Measurements from ENCODE around the gene EGFR.

The EGFR gene

GRCh38 chr7:55070271-55070743, 51.5 kb downstream of the EGFR start:
- ATAC-seq = no peak
- TF ChIP-seq ESRRG (CRISPR knock-in tag; IDR thresholded peaks at IDR 0.05) (no peak), CREB5 (CRISPR knock-in tag; IDR thresholded peaks at IDR 0.05; ENCODE audit: low read depth) (no peak), ZNF565 (CRISPR knock-in tag; conservative IDR thresholded peaks at IDR 0.05; ENCODE audit: low read depth) (no peak), PATZ1 (CRISPR knock-in tag; IDR thresholded peaks at IDR 0.05; ENCODE audit: borderline replicate concordance) (no peak), ZNF70 (CRISPR knock-in tag; IDR thresholded peaks at IDR 0.05) (no peak), ISL1 (CRISPR knock-in tag; IDR thresholded peaks at IDR 0.05) (no peak), BACH2 (CRISPR knock-in tag; IDR thresholded peaks at IDR 0.05; ENCODE audit: borderline replicate concordance) (no peak), ZFP30 (CRISPR knock-in tag; IDR thresholded peaks at IDR 0.05) (no peak), GLIS3 (CRISPR knock-in tag; IDR thresholded peaks at IDR 0.05) (no peak), ARNTL (CRISPR knock-in tag; IDR thresholded peaks at IDR 0.05; ENCODE audit: borderline replicate concordance, low read depth) (no peak)
- TF ChIP-seq, protein P1, sequence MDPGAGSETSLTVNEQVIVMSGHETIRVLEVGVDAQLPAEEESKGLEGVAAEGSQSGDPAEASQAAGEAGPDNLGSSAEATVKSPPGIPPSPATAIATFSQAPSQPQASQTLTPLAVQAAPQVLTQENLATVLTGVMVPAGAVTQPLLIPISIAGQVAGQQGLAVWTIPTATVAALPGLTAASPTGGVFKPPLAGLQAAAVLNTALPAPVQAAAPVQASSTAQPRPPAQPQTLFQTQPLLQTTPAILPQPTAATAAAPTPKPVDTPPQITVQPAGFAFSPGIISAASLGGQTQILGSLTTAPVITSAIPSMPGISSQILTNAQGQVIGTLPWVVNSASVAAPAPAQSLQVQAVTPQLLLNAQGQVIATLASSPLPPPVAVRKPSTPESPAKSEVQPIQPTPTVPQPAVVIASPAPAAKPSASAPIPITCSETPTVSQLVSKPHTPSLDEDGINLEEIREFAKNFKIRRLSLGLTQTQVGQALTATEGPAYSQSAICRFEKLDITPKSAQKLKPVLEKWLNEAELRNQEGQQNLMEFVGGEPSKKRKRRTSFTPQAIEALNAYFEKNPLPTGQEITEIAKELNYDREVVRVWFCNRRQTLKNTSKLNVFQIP (CRISPR knock-in tag; IDR thresholded peaks at IDR 0.05; ENCODE audit: borderline replicate concordance, low read depth) = no peak

GRCh38 chr7:55070854-55071253, 52.0 kb downstream of the EGFR start:
- no peak for ATAC-seq

More at GRCh38 chr7:55070854-55071253, 52.0 kb downstream of the EGFR start:
- TF ChIP-seq CSRNP3 (CRISPR knock-in tag; IDR thresholded peaks at IDR 0.05) (no peak), CREB5 (CRISPR knock-in tag; IDR thresholded peaks at IDR 0.05; ENCODE audit: low read depth) (no peak), ARNTL (CRISPR knock-in tag; IDR thresholded peaks at IDR 0.05; ENCODE audit: borderline replicate concordance, low read depth) (no peak), TCF4 (CRISPR knock-in tag; IDR thresholded peaks at IDR 0.05; ENCODE audit: borderline replicate concordance) (no peak), ISL1 (CRISPR knock-in tag; IDR thresholded peaks at IDR 0.05) (no peak), ZFP30 (CRISPR knock-in tag; IDR thresholded peaks at IDR 0.05) (no peak), SNAI2 (CRISPR knock-in tag; IDR thresholded peaks at IDR 0.05) (no peak), PATZ1 (CRISPR knock-in tag; IDR thresholded peaks at IDR 0.05; ENCODE audit: borderline replicate concordance) (no peak), OSR1 (CRISPR knock-in tag; IDR thresholded peaks at IDR 0.05) (no peak), RARB (CRISPR knock-in tag; IDR thresholded peaks at IDR 0.05) (no peak), TOX (CRISPR knock-in tag; IDR thresholded peaks at IDR 0.05; ENCODE audit: borderline replicate concordance) (no peak), ESRRG (CRISPR knock-in tag; IDR thresholded peaks at IDR 0.05) (no peak), PPARA (CRISPR knock-in tag; IDR thresholded peaks at IDR 0.05; ENCODE audit: borderline replicate concordance) (no peak)
- TF ChIP-seq, protein P2, sequence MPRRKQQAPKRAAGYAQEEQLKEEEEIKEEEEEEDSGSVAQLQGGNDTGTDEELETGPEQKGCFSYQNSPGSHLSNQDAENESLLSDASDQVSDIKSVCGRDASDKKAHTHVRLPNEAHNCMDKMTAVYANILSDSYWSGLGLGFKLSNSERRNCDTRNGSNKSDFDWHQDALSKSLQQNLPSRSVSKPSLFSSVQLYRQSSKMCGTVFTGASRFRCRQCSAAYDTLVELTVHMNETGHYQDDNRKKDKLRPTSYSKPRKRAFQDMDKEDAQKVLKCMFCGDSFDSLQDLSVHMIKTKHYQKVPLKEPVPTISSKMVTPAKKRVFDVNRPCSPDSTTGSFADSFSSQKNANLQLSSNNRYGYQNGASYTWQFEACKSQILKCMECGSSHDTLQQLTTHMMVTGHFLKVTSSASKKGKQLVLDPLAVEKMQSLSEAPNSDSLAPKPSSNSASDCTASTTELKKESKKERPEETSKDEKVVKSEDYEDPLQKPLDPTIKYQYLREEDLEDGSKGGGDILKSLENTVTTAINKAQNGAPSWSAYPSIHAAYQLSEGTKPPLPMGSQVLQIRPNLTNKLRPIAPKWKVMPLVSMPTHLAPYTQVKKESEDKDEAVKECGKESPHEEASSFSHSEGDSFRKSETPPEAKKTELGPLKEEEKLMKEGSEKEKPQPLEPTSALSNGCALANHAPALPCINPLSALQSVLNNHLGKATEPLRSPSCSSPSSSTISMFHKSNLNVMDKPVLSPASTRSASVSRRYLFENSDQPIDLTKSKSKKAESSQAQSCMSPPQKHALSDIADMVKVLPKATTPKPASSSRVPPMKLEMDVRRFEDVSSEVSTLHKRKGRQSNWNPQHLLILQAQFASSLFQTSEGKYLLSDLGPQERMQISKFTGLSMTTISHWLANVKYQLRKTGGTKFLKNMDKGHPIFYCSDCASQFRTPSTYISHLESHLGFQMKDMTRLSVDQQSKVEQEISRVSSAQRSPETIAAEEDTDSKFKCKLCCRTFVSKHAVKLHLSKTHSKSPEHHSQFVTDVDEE (CRISPR knock-in tag; IDR thresholded peaks at IDR 0.05) = no peak
- TF ChIP-seq, protein P1 (CRISPR knock-in tag; IDR thresholded peaks at IDR 0.05; ENCODE audit: borderline replicate concordance, low read depth) = no peak

All from SK-N-SH treated with all-trans-retinoic acid at 6 μM for 48 hours (cell line).